ENCODE results near the gene SLC14A1.

Gene SLC14A1

DNA sequence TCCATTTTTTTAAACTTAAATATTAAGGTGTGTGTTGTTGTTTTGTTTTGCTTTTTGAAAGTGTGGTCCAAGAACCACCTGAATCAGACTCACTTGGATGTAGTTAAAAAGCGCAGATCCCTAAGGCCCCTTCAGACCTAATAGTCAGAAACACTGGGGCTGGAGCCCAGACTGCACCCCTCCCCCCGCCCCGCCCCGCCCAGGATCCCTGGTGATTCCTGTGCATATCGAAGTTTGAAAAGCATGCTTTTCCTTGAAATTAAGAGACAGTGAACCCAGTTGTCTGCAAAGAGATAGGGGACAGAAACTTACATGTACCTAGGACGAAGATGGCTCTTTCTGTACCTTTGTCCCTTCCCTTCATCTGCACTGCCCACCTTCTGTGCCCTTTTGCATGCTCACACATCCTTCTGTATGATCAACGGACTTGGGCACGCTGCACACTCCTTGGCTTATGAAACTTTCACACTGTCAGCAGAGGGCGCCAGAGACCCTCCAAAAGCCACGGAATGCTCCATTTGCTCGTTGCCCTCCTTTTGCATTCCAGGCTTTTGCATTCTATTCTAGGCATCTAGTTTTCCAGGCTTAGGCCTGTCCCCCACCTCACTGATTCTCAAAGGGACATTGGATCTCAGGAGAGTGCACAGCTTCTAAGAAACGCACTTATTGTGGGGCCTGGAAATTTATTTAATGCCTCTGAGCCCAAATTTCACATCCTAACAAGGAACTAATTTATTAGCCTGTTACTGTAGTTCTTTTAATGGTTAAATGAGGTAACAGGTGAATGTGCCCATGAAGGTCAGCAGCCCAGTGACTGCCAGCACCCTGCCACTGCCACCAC lies 32.8 kb upstream of the SLC14A1 start:
- H3K27me3 Mint-ChIP-seq: no peaks in the 10 kb centered on the region
- ATAC-seq (replicated peaks; ENCODE audit: extremely low read depth, poor library complexity, severe bottlenecking): no peak
- H3K27ac Mint-ChIP-seq (ENCODE audit: low read depth): no peak overlapping the region

DNA sequence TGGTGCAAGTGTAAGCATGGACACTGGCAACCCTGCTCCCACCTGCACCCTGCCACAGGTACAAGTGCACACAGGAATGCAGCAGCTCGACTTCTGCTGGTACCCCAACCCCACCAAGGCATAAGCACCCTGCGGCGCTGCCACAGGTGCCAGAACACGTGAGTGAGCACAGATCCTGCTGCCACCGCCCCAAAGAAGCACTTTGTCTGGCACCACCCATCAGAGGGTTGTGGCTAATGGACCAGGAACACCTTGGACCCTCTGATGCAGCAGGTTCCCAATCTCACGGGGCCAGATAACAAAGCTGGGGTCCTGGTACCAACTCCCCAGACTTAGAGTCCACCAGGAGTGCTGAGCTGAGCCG lies 32.2 kb upstream of the SLC14A1 start:
- H3K9me3 Mint-ChIP-seq: no peaks in the 10 kb centered on the region
- peaks cover 4% of the 10 kb centered on the region for H3K36me3 Mint-ChIP-seq (ENCODE audit: insufficient read depth)
- ATAC-seq (replicated peaks; ENCODE audit: extremely low read depth, poor library complexity, severe bottlenecking): no peak
- no peak for DNase-seq (ENCODE audit: low spot score in 2 of 2)
- peaks cover 32% of the 10 kb centered on the region for H3K4me1 Mint-ChIP-seq
- H3K27ac Mint-ChIP-seq (ENCODE audit: low read depth): no peak overlapping the region
- H3K27me3 Mint-ChIP-seq: no peaks in the 10 kb centered on the region
- H3K4me3 Mint-ChIP-seq: no peak overlapping the region

More for the DNA sequence above, 32.8 kb upstream of the SLC14A1 start:
- H3K36me3 Mint-ChIP-seq (ENCODE audit: insufficient read depth): peaks cover 5% of the 10 kb centered on the region
- H3K4me3 Mint-ChIP-seq: peak overlapping the region; percentile 36
- peak; percentile 58 to 73 for DNase-seq (ENCODE audit: low spot score in 2 of 2)
- no peaks in the 10 kb centered on the region for H3K9me3 Mint-ChIP-seq
- H3K4me1 Mint-ChIP-seq: peaks cover 38% of the 10 kb centered on the region

DNA sequence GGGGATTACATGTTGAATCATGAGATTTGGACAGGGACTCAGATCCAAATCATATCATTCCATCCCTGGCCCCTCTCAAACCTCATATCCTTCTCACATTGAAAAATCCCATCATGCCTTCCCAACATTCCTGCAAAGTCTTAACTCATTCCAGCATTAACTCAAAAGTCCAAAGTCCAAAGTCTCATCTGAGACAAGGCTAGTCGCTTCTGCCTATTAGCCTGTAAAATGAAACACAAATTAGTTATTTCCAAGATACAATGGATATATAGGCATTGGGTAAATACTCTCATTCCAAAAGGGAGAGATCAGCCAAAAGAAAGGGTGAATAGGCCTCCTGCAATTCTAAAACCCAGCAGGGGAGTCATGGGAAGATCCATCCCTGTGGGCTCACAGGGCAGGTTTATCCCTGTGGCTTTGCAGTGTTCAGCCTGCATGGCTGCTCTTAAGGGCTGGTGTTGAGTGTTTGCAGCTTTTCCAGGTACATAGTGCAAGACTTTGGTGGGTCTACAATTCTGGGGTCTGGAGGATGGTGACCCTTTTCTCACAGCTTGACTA lies 21.2 kb upstream of the SLC14A1 start:
- DNase-seq (ENCODE audit: low spot score in 2 of 2): no peak
- H3K4me1 Mint-ChIP-seq: no peaks in the 10 kb centered on the region
- H3K27me3 Mint-ChIP-seq: no peaks in the 10 kb centered on the region
- ATAC-seq (replicated peaks; ENCODE audit: extremely low read depth, poor library complexity, severe bottlenecking): no peak
- no peak overlapping the region for H3K27ac Mint-ChIP-seq (ENCODE audit: low read depth)
- H3K9me3 Mint-ChIP-seq: peaks cover 31% of the 10 kb centered on the region
- H3K36me3 Mint-ChIP-seq (ENCODE audit: insufficient read depth): no peaks in the 10 kb centered on the region
- H3K4me3 Mint-ChIP-seq: no peak overlapping the region

DNA sequence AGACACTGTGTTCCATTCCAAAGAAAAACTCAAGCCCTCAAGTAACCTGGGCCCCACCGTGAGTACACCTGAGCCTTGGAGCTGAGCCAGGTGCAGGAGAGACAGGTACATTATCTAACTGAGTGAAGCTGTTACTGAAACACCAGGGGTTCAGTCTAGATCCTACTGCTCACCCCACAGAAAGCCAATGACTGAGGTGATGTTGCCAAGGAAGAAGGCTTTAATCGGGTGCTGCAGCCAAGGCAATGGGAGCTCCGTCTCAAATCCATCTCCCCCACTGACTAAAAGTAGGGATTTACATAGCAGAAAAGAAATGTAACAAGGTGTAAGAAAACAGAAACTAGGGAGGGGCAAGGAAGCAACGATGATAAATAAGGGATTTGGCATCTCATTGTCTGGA lies 15.2 kb upstream of the SLC14A1 start:
- peaks cover 21% of the 10 kb centered on the region for H3K9me3 Mint-ChIP-seq
- H3K27me3 Mint-ChIP-seq: no peaks in the 10 kb centered on the region
- H3K4me1 Mint-ChIP-seq: no peaks in the 10 kb centered on the region
- H3K4me3 Mint-ChIP-seq: no peak overlapping the region
- no peak overlapping the region for H3K27ac Mint-ChIP-seq (ENCODE audit: low read depth)
- no peak for DNase-seq (ENCODE audit: low spot score in 2 of 2)
- H3K36me3 Mint-ChIP-seq (ENCODE audit: insufficient read depth): no peaks in the 10 kb centered on the region
- no peak for ATAC-seq (replicated peaks; ENCODE audit: extremely low read depth, poor library complexity, severe bottlenecking)

DNA sequence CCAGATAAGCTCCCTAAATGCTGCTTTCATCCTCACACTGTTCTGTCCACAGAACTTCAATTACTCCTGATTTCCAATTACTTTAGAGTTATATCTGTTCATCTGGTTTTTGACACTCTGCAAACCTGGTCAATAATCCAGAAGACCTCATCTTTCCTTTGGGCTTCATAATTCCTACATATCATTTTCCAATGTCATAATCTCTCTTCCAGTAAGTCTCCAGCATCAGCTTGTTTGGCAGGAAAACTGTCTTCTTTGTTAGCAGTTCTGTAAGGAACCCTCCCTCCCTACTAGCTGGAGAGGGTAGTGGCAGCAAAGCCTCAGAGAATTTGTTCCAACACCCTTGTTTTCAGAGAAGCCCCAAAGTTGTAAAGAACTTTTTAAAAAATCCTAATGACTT lies 11.9 kb upstream of the SLC14A1 start:
- Mint-ChIP-seq H3K9me3 (peaks cover 16% of the 10 kb centered on the region), H3K36me3 (ENCODE audit: insufficient read depth) (peaks cover 2% of the 10 kb centered on the region), H3K4me3 (no peak overlapping the region), H3K4me1 (no peaks in the 10 kb centered on the region), H3K27ac (ENCODE audit: low read depth) (no peak overlapping the region), H3K27me3 (no peaks in the 10 kb centered on the region)
- DNase-seq (ENCODE audit: low spot score in 2 of 2): no peak
- no peak for ATAC-seq (replicated peaks; ENCODE audit: extremely low read depth, poor library complexity, severe bottlenecking)

DNA sequence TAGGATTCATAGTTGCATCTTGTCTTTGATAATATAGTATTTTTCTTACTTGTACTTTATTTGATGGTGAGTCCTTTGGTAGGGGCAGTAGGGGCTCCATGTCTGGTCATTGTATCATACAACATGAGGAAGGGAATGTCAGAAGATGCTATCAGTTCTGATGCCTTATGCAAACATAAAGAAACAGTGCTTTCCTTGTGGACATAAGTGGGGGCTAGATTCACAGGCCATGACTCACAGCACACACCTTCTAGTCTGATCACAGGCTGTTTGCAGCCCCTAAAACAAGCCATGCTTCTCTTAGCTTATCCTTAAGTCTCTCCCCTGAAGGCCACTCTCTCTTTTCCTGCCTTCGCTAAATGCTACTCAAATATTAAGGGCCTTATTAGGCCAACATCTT lies 10.7 kb upstream of the SLC14A1 start:
- Mint-ChIP-seq H3K4me3 (no peak overlapping the region), H3K4me1 (no peaks in the 10 kb centered on the region), H3K9me3 (peaks cover 9% of the 10 kb centered on the region), H3K36me3 (ENCODE audit: insufficient read depth) (peaks cover 3% of the 10 kb centered on the region), H3K27ac (ENCODE audit: low read depth) (no peak overlapping the region), H3K27me3 (no peaks in the 10 kb centered on the region)
- ATAC-seq (replicated peaks; ENCODE audit: extremely low read depth, poor library complexity, severe bottlenecking): no peak
- no peak for DNase-seq (ENCODE audit: low spot score in 2 of 2)

DNA sequence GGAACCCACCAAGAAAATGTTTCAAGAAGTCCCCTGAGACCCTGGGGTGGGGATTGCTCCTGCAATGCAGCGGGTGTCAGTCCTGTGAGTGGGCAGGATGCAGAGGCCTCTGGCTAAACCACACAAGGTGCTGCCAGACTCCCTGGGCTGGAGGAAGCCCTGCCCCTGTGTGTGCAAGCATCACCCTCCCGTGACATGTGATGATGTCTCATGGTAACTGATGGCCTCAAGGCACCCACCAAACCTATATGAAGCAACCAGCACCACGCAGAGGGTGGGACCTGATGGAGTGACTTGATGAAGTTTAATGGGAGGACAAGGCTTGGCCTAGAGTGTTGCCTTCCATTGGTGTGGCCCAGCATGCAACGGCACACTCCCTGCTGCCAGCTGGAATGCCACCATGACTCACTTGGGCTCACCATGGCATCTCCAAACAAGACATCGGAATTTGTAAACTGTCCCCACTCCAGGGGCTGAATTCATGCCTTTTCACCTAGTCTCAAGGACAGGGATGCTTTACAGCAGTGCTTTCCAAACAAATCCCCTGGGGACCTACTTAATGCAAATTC lies 8.7 kb upstream of the SLC14A1 start:
- Mint-ChIP-seq H3K27ac (ENCODE audit: low read depth) (no peak overlapping the region), H3K4me1 (no peaks in the 10 kb centered on the region), H3K27me3 (no peaks in the 10 kb centered on the region), H3K9me3 (no peaks in the 10 kb centered on the region), H3K36me3 (ENCODE audit: insufficient read depth) (peaks cover 3% of the 10 kb centered on the region), H3K4me3 (no peak overlapping the region)
- no peak for DNase-seq (ENCODE audit: low spot score in 2 of 2)
- no peak for ATAC-seq (replicated peaks; ENCODE audit: extremely low read depth, poor library complexity, severe bottlenecking)

DNA sequence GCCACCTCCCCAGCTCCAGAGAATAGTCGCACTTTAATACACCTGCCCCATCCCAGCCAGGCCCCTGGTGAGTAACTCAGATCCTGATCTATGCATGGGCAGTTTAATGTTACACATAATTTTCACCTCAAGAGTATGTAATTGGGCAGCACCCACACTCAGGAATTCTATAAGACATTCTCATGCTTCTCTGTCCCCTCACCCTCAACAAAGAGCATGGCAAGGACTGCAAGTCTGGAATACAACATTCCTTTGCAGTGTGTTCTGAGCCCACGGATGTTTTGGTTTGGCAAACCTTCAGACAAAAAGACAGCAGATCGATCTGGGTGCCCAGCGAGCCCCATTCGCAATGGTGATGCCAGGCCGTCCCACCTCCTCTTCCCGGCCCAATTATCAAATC lies 4.9 kb upstream of the SLC14A1 start:
- DNase-seq (ENCODE audit: low spot score in 2 of 2): no peak
- no peaks in the 10 kb centered on the region for H3K27me3 Mint-ChIP-seq
- H3K4me3 Mint-ChIP-seq: no peak overlapping the region
- no peaks in the 10 kb centered on the region for H3K9me3 Mint-ChIP-seq
- no peak overlapping the region for H3K27ac Mint-ChIP-seq (ENCODE audit: low read depth)
- ATAC-seq (replicated peaks; ENCODE audit: extremely low read depth, poor library complexity, severe bottlenecking): no peak
- no peaks in the 10 kb centered on the region for H3K4me1 Mint-ChIP-seq
- peaks cover 3% of the 10 kb centered on the region for H3K36me3 Mint-ChIP-seq (ENCODE audit: insufficient read depth)

DNA sequence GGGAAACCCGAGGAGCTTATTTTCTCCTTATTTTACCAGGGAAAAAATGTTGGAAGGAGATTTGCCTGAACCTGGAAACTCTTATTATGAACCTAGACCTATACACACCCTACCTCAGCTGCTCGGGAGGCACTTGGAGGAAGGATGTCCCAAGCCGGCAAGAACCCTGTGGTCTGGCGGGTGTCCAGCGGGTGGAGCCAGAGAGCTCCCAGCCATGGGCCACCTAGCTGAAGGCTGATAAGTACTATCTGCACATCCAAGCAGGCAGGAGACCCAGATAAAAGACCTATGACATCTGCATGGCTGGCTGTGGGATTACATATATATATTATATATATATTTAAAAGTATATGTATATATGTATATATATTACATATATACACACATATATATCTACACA lies 1.1 kb upstream of the SLC14A1 start:
- H3K36me3 Mint-ChIP-seq (ENCODE audit: insufficient read depth): peaks cover 4% of the 10 kb centered on the region
- DNase-seq (ENCODE audit: low spot score in 2 of 2) (peak; percentile 38 to 43), ATAC-seq (replicated peaks; ENCODE audit: extremely low read depth, poor library complexity, severe bottlenecking) (no peak)
- no peaks in the 10 kb centered on the region for H3K9me3 Mint-ChIP-seq
- no peak overlapping the region for H3K4me3 Mint-ChIP-seq
- H3K27me3 Mint-ChIP-seq: no peaks in the 10 kb centered on the region
- H3K27ac Mint-ChIP-seq (ENCODE audit: low read depth): no peak overlapping the region
- H3K4me1 Mint-ChIP-seq: no peaks in the 10 kb centered on the region

DNA sequence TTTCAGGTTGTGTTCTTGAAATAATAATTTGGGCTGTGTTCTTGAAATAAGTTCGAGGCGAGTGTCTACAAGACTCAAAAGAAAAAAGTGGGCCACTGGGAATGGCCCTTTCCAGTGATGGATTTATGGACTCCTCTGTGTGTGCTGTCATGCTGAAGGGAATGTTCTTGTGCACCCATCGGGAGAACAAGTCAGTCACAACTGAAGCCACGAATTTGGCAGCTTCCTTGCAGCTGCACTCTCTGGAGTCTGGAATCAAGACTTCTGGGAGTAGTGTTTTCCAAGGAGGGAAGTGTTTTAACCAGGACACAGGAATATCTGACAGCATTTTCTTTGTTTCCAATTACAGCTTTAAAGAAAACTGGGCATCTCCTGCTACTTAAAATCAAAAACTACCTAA lies 620 bp downstream of the SLC14A1 start:
- no peaks in the 10 kb centered on the region for H3K27me3 Mint-ChIP-seq
- H3K9me3 Mint-ChIP-seq: no peaks in the 10 kb centered on the region
- H3K4me3 Mint-ChIP-seq: no peak overlapping the region
- H3K4me1 Mint-ChIP-seq: no peaks in the 10 kb centered on the region
- no peak overlapping the region for H3K27ac Mint-ChIP-seq (ENCODE audit: low read depth)
- peaks cover 3% of the 10 kb centered on the region for H3K36me3 Mint-ChIP-seq (ENCODE audit: insufficient read depth)
- DNase-seq (ENCODE audit: low spot score in 2 of 2): no peak
- no peak for ATAC-seq (replicated peaks; ENCODE audit: extremely low read depth, poor library complexity, severe bottlenecking)

DNA sequence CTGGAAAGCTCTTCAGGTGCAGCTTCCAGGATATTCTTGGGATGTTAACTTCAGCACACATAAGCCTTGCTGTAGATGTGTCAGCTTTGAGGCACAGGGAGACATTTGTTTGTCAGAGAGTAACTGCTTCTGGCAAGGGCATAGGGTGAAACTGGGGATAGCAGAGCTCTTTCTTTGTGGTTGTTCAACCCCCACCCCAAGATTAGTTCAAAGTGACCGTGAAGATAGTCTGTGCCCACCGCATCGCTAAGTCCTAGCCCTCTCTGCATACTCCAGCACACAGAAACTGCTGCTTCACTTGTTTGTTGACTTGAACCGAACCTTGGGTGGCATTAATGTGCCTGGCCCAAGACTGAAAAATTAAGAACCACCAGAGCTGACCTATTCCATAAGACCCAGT lies 1.4 kb downstream of the SLC14A1 start:
- Mint-ChIP-seq H3K4me1 (no peaks in the 10 kb centered on the region), H3K27ac (ENCODE audit: low read depth) (no peak overlapping the region), H3K36me3 (ENCODE audit: insufficient read depth) (peaks cover 3% of the 10 kb centered on the region), H3K9me3 (no peaks in the 10 kb centered on the region), H3K4me3 (no peak overlapping the region), H3K27me3 (no peaks in the 10 kb centered on the region)
- no peak for ATAC-seq (replicated peaks; ENCODE audit: extremely low read depth, poor library complexity, severe bottlenecking)
- DNase-seq (ENCODE audit: low spot score in 2 of 2): no peak

DNA sequence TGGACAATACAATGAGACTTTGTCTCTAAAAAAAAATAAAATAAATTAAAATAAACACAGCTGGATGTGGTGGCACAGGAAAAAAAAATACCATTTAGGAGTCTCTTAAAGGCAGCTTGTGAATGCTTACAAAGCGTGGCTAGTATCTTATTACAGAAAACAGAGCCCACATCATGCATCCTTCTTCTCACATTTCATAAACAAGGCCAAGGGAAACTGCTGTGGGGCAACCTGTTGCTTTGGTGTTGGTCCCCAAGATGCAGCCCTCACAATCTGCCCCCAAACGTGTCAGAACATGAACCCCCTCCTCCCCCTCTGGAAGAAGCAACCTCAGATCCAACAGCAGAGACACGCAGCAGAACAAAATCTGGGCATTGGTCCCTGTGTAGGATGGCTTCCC lies 2.6 kb downstream of the SLC14A1 start:
- Mint-ChIP-seq H3K4me1 (no peaks in the 10 kb centered on the region), H3K27ac (ENCODE audit: low read depth) (no peak overlapping the region), H3K27me3 (no peaks in the 10 kb centered on the region), H3K36me3 (ENCODE audit: insufficient read depth) (peaks cover 3% of the 10 kb centered on the region), H3K9me3 (no peaks in the 10 kb centered on the region), H3K4me3 (no peak overlapping the region)
- DNase-seq (ENCODE audit: low spot score in 2 of 2) (no peak), ATAC-seq (replicated peaks; ENCODE audit: extremely low read depth, poor library complexity, severe bottlenecking) (no peak)

DNA sequence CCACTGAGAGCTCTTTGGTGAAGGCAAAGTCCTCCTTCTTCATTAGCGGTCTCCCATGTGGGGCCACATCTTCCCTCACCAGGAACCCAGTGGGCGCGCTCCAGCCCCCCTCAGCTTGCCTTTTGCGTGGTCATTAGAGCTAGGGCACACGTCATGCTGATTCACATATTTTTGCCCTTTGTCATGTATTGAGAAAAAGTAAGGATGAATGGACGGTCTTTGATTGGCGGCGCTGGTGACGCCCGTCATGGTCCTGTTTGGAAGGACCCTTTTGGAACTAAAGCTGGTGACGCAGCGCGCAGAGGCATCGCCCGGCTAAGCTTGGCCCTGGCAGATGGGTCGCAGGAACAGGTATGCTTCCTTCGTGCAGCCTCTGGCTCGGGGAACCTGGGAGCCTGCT lies 3.1 kb downstream of the SLC14A1 start:
- no peak overlapping the region for H3K4me3 Mint-ChIP-seq
- no peak for ATAC-seq (replicated peaks; ENCODE audit: extremely low read depth, poor library complexity, severe bottlenecking)
- no peaks in the 10 kb centered on the region for H3K27me3 Mint-ChIP-seq
- H3K9me3 Mint-ChIP-seq: no peaks in the 10 kb centered on the region
- H3K27ac Mint-ChIP-seq (ENCODE audit: low read depth): no peak overlapping the region
- H3K36me3 Mint-ChIP-seq (ENCODE audit: insufficient read depth): peaks cover 3% of the 10 kb centered on the region
- no peak for DNase-seq (ENCODE audit: low spot score in 2 of 2)
- H3K4me1 Mint-ChIP-seq: no peaks in the 10 kb centered on the region

Data from central memory CD8-positive, alpha-beta T cell (primary cell).